Measurements from ENCODE around the gene HEXIM2. TPM values are rescaled to one million over a fixed set of nuclear protein-coding genes. Genes with fewer than 3 reads are reported as not detected.

Gene HEXIM2
- total and polyA plus RNA-seq, 11 donors, result 3.4 to 7.5 (median 5.7) TPM

DNA sequence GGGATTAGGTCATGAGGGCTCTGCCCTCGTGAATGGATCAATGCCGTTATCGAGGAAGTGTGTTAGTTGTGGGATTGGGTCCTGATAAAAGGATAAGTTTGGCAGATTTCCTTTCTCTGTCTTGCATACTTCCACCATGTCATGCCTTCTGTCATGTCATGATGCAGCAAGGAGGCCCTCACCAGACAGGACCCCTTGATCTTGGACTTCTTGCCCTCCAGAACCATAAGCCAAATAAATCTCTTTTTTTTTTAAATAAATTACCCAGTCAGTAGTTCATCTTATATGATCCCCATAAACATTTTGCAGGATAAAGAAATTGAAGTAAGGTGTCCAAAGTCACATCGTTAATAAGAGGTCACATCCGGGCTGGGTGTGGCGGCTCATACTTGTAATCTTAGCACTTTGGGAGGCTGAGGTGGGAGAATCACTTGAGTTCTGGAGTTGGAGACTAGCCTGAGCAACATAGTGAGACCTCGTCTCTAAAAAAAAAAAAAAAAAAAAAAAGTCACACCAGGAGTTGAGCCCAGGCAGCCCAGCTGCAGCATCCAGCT is 25.2 kb downstream of the HEXIM2 start:
- TF ChIP-seq CTCF (IDR thresholded peaks at IDR 0.05), result no peak
- TF ChIP-seq POLR2A (IDR thresholded peaks at IDR 0.05), result no peak
- H3K36me3 ChIP-seq, result no peaks in the 10 kb centered on the region
- DNase-seq (no peak), ATAC-seq (no peak)
- H3K9me3 ChIP-seq, result no peaks in the 10 kb centered on the region
- no peaks in the 10 kb centered on the region for H3K4me1 ChIP-seq
- no peak overlapping the region for H3K27ac ChIP-seq
- H3K4me3 ChIP-seq, result no peak overlapping the region
- WGBS, 4 donors, result 67 to 71% (median 69%) methylated on average over 7 of the region's 7 CpGs
- no peaks in the 10 kb centered on the region for H3K27me3 ChIP-seq
- intact Hi-C loops (cut with DNase I), result no loop called here

- no peaks in the 10 kb centered on the region for H3K36me3 ChIP-seq
- H3K4me1 ChIP-seq, result no peaks in the 10 kb centered on the region
- TF ChIP-seq POLR2A (IDR thresholded peaks at IDR 0.05), result no peak
- no peak for TF ChIP-seq CTCF (IDR thresholded peaks at IDR 0.05)
- WGBS, 4 donors, result 72 to 87% (median 76%) methylated on average over 2 of the region's 2 CpGs
- no peak for ATAC-seq
- no peak overlapping the region for H3K27ac ChIP-seq
- H3K9me3 ChIP-seq, result no peaks in the 10 kb centered on the region
- H3K4me3 ChIP-seq, result no peak overlapping the region
- intact Hi-C loops (cut with DNase I), result no loop called here
- DNase-seq, result no peak
- H3K27me3 ChIP-seq, result no peaks in the 10 kb centered on the region
These were observed 27.3 kb downstream of the HEXIM2 start for GRCh38 chr17:45189009-45189408.

DNA sequence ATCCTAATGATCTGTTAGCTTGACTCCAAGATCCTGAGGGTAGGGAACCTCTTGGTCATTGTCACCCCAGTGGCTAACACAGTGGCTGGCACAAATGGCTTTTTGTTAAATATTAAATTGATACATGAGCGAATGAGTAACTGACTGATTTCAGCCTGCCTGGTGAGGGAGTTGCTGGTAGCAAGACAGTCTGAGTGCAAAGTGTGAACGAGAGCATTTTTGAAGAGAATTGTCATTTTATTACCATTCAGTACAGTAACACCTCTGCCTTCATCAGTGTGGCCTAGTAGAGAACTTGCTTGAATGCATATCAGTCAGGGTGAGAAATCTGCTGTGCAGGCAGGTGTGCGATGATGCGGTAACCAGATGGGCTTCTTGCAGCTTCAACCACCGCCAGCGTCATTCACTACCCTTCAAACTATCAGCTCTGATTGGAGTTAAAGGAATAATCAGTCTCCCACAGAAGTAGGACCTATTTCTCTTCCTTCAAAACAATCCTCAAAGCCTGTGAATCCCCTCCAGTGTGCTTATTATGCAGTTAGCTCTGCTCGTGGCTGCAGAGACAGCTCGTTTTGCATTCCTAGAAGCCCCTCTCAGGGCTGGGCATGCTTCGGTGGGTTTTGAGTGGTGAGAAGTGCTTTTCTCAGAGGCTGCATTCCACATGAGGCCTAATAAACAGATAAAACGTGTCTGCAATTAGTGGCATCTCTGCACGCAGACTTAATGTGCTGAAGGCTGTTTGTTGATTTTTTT is 29.0 kb downstream of the HEXIM2 start:
- Histone ChIP-seq H3K36me3 (no peaks in the 10 kb centered on the region), H3K9me3 (no peaks in the 10 kb centered on the region), H3K27me3 (no peaks in the 10 kb centered on the region), H3K4me3 (no peak overlapping the region), H3K27ac (no peak overlapping the region), H3K4me1 (no peaks in the 10 kb centered on the region)
- 75 to 82% (median 79%) methylated on average over 11 of the region's 11 CpGs for WGBS, 4 donors
- DNase-seq (no peak), ATAC-seq (no peak)
- TF ChIP-seq POLR2A (IDR thresholded peaks at IDR 0.05) (no peak), CTCF (IDR thresholded peaks at IDR 0.05) (no peak)
- intact Hi-C loops (cut with DNase I), result loop anchor here in 4 of 10 donors (10.0 kb wide), 1 partner anchor 276 kb away; the partner anchor contains the start of gene GFAP (in 4 of the 4)

- Histone ChIP-seq H3K36me3 (no peaks in the 10 kb centered on the region), H3K27ac (no peak overlapping the region), H3K4me1 (peaks cover 0 to 12% (median 6%) of the 10 kb centered on the region in 12 donors), H3K4me3 (no peak overlapping the region), H3K27me3 (no peaks in the 10 kb centered on the region), H3K9me3 (no peaks in the 10 kb centered on the region)
- ATAC-seq (no peak), DNase-seq (no peak)
- TF ChIP-seq POLR2A (IDR thresholded peaks at IDR 0.05) (no peak), CTCF (IDR thresholded peaks at IDR 0.05) (no peak)
- intact Hi-C loops (cut with DNase I), result loop anchor here in 5 of 10 donors (5.0 to 10.0 kb wide), 4 partner anchors 33 to 281 kb away; partner anchors contain the start of genes GFAP (in 4 of the 5), HEXIM1 (in 1 of the 5) and HEXIM2 (in 1 of the 5)
These were observed 33.7 kb downstream of the HEXIM2 start for GRCh38 chr17:45195424-45195823.

All from heart left ventricle (tissue), 16 donors.